ENCODE data around the gene FAM98C.
"Not testable (repeated sequence)": the region's sequence is repeated elsewhere in the genome, so short reads cannot be mapped to it uniquely, and the experiment has no call there.

FAM98C gene

DNA sequence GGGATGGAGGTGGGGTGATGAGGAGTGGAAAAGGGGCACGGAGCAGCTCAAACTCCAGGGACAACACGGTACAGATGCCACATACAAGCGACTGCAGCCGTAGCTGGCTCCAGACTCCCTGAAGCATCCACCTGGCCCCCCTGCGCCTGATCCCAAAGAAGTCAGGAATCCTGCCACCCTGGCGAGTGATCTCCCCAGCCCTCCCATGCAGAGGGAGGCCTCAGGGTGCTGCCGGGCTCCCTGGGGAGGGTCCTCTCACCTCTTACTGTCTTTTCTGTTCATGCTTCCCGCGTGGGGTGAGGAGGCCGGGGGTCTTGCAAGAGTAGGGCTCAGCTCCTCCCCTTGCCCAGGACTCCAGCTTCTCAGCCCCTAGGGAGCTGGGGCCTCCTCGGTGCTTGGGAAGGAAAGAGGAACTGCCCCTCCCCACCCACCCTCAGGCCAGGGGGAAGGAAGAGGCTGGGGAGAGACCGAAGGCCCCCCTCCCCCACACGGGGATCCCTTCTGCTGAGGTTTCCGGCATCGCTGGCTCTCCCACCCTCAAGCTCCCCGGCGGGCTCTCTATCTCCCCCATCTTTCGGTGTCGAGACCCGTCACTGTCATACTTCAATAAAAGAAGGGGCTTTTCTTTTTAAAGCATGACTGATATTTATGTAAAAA is 23.0 kb downstream of the FAM98C start, which contains the start of gene RASGRP4:
Gene RASGRP4, minus strand, starts transcription at position 410 of the 657 bp plus-strand sequence. Its CDS starts 128 bp downstream, at position 282.
- no peak for DNase-seq (ENCODE audit: low spot score)

DNA sequence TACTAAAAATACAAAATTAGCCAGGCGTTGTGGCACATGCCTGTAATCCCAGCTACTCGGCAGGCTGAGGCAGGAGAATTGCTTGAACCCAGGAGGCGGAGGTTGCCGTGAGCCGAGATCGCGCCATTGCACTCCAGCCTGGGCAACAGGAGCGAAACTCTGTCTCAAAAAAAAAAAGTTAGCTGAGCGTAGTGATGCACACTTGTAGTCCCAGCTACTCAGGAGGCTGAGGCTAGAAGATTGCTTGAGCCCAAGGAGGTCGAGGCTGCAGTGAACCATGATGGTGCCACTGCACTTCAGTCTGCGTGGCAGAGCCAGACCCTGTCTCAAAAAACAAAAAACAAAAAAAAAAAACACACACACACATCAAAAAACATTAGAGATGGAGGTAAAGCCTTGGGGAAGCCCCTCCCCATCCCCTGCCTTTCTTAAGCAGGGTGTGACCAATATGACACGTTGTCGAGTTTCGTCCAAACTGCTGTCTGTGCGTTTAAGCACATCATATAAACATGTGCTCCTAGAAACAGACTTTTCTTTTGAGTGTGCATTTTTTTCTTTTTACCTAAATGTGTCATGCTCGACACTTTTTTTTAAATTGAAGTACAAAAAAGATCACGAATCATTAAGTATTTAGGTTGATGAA is 24.3 kb downstream of the FAM98C start:
- DNase-seq (ENCODE audit: low spot score), result not testable (repeated sequence)

DNA sequence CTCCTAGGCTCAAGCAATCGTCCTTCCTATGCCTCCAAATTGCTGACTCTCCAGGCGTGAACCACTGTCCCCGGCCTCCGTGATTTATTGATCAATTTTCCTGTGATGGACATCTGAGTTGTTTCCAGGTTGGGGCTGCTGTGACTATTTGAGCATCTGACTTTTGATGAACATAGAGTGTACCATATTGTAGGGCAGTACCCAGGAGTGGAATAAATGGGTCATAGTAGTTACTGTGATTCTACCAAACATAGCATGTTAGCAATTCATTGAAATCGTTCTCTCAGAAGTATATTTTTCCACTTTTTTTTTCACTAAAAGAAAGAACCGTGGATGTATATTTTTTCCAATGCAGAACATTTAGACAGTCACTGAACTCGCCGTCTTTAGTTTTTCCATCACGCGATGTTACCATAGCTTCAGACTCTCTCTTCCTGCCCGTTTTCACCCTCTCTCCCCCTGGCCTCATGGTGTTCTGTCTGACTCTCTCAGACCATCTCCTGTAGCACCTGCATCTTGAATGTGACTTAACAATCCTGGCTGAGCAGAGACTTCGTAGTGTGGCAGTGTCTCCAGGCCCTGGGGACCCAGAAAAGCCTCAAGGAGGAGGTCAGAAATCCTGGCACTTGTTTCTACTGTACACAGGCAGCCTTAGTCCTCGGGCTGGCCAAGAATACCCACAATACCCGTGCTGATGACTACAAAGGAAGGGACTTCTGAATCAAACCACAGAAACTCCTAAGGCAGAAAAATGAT is 26.3 kb downstream of the FAM98C start:
- DNase-seq (ENCODE audit: low spot score), result no peak

DNA sequence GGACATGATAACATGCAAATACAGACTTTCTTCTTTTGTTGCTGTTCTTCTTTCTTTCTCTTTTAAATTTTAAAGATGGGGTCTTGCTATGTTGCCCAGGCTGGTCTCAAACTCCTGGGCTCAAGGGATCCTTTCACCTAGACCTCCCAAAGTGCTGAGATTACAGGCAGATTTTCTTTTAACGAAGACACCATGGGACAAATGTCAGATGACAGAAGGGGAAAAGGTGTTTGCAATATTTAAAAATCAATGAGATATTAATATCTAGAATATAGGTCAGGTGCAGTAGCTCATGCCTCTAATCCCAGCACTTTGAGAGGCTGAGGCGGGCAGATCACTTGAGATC is 26.9 kb downstream of the FAM98C start:
- DNase-seq (ENCODE audit: low spot score), result no peak

DNA sequence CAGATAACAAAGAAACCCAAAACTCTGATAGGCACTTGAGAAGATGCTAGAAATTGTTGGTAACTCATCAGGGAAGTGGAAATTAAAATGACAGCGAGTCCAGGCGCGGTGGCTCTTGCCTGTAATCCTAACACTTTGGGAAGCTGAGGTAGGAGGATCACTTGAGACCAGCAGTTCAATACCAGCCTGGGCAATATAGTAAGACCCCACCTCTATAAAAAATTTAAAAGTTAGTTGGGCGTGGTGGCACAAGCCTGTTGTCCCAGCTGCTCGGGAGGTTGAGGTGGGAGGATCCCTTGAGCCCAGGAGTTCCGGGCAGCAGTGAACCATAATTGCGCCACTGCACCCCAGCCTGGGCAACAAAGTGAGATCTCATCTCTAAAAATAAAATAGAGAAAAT is 28.0 kb downstream of the FAM98C start:
- no peak for DNase-seq (ENCODE audit: low spot score)

DNA sequence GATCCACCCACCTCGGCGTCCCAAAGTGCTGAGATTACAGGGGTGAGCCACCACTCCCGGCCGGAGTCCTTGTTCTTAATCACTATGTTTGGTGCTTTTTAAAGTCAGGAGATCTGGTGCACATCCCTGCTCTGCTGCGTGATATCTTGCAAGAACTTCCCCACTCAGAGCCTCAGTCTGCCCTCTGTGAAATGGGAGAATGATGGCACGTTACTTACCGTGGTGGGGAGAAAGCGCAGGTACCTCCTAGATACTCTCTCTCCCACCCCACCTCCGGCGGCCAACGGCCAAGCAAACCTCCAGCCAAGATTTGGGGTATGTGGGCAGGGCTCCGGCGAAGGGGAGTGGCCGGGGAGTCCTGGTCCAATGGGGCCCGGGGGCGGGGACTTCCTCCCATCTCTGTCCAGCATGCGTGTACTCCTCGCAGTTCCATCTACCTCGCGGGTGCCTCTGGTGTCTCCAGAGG is 30.4 kb downstream of the FAM98C start, which contains the start of gene RYR1:
Gene RYR1, plus strand, starts transcription at position 424 of the 466 bp plus-strand sequence. CDS start 139 bp downstream, outside the sequence.
- no peak for DNase-seq (ENCODE audit: low spot score)

DNA sequence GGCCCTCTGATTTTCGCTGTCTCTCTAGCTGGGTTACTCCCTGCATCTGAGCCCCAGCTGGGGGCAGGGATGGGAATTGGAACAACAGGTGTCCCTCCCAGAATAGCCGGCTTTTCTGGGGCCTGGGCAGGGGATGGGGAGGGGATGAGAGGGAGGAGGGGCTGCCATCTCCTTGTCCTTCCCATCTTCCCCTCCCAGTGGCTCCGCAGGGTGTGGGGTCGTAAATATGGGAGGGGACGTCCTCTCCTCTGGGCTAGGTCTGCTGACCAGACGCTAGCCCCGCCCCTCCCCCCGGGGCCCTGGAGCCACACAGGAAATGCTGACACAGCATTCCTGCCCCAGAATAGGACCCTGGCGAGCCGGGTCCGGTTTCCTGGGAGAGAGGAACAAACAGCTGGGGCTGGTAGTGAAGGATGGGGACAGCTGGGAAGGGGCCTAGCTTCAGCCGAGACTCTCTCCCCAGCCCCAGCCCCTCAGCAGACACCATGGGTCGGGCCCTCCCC is 31.7 kb downstream of the FAM98C start:
- no peak for DNase-seq (ENCODE audit: low spot score)

DNA sequence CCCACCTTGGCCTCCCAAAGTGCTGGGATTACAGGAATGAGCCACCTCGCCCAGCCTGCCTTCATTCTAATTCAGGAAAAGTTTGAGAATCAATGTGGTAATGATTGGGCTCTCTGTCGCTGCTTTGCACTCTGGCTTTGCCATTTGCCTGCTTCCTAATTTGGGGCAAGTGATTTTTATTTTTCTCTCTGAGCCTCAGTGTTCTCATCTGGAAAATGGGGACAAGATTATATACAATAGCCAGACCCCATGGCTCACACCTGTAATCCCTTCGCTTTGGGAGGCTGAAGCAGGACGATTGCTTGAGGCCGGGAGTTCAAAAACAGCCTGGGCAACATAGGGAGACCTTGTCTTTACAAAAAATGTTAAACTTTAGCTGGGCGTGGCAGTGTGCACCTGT is 34.4 kb downstream of the FAM98C start:
- no peak for DNase-seq (ENCODE audit: low spot score)

DNA sequence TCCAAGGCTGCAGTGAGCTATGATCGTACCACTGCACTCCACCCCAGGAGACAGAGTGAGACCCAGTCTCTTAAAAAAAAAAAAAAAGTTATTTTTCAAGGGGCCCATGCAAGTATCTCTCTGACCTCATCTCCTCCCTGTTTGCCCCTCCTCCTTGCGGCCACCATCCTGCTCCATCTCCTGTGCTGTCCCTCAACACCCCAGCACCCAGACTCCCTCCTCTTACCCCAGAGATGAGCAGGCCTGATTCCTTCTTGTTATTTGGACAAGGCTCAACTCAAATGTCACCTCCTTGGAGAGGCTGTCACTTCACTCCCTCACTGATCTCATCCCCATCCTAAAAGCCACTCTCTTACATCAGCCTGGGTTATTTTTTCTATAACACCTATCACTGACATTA is 35.0 kb downstream of the FAM98C start:
- no peak for DNase-seq (ENCODE audit: low spot score)

DNA sequence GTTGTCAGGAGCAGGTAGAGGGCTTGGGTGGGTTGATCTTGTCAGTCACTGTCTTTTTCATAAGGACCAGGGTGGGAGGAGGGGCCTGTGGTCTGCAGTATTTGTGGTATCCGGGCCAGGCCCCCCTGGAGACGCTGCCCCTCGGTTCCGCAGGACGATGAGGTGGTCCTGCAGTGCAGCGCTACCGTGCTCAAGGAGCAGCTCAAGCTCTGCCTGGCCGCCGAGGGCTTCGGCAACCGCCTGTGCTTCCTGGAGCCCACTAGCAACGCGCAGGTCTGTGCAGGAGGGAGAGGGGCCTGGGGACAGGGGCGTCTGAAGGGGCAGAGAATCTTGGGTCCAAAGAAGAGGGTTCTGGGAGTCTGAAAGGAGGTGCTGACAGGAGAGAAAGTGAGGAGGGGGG is 37.7 kb downstream of the FAM98C start:
- DNase-seq (ENCODE audit: low spot score), result no peak

DNA sequence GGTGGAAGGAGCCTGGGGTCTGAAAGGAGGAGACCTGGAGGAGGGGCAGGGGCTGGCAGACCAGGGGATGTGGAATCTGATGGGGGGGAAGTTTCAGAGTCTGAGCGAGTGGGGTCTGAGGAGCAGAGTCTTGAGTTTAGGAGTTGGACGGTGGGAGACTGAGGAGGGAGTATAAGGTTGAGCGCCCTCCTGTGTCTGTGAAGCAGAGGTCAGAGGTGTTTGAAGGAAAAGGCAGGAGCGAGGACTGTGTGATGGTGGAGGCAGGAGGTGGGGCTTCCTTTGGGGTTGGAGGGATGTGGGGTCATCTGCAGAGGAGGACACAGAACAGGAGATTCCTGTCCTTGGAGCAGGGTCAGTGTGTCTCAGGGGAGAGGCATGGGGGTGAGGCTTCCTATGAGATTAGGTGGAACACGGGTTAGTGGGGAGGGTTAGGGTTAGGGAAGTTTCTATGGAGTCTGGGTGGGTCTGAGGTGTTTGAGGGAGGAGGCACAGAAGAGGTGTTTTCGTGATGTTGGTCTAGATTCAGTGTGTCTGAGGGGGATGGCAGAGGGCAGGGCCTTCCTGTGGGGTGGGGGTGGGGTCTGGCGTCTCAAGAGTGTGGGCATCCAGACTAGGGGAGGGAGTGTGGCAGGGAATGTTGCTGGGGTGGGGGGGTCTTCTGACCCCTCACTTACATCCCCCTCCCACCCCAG is 38.9 kb downstream of the FAM98C start:
- peak; percentile 20 for DNase-seq (ENCODE audit: low spot score)

DNA sequence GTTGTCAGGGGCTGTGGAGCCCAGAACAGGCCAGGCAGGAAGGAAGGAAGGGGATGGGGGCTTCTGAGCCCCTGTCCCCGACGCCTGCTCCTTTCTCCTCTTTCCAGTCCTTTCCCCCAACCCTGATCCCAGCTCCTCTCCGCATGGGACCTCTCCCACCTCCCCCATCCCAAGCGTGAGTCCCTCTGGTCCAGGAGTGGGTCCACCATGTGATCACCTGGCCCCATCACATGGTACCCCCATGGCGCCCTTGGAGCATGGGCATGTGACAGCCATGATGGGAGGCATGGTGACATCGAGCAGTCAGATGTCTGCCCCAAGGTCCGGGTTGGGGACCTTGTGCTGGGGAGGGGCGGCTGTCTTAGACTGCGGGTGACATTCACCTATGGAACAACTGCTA is 39.8 kb downstream of the FAM98C start:
- no peak for DNase-seq (ENCODE audit: low spot score)

DNA sequence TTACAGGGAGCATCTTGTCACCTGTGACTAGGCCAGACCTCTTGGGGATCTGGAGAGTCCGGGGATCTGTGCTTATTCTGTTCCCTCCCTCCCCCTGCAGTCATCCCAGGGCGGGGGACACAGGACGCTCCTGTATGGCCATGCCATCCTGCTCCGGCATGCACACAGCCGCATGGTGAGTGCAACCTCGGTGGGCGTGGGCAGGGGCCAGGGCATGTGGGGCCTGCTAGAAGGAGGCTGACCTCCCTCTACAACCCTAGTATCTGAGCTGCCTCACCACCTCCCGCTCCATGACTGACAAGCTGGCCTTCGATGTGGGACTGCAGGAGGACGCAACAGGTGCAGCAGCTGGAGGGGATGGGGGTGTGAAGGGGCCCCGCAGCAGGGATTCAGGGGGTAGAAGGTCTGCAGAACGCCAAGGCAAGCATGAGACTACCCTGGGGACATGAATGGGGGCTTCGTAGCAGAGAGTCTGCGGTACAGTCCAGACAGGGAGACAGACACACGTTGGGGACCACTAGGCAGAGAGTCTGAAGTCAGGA is 40.6 kb downstream of the FAM98C start:
- DNase-seq (ENCODE audit: low spot score), result no peak

DNA sequence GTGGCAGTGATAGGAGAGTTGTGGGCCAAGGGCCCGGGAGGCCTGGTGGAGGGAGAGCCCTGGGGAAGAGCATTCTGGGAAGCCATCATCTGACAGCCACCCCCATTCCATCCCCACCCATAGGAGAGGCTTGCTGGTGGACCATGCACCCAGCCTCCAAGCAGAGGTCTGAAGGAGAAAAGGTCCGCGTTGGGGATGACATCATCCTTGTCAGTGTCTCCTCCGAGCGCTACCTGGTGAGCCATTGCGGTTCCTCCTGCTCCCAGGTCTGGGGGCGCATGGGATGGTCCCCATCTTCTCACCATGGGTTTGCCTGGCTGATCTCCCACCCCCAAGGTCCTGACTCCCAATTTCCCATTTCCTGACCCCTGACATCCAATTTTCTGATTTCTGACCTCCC is 41.1 kb downstream of the FAM98C start:
- no peak for DNase-seq (ENCODE audit: low spot score)

DNA sequence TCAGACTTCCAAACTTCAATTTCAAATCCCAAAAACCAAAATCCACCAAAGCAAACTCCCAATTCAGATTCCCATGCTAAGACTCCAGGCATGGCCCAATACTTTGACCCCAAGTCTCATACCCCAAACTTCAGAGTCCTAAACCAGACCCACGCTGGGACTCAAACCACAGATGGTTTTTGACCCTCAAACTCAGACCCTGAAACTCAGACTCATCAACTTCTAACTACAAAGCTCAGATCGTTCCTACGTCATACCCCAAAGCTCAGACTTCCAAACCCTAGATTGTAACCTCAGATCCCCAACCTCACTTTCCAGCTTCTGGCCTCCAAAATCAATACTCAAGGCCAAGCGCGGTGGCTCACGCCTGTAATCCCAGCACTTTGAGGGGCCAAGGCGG is 42.5 kb downstream of the FAM98C start:
- DNase-seq (ENCODE audit: low spot score), result no peak

DNA sequence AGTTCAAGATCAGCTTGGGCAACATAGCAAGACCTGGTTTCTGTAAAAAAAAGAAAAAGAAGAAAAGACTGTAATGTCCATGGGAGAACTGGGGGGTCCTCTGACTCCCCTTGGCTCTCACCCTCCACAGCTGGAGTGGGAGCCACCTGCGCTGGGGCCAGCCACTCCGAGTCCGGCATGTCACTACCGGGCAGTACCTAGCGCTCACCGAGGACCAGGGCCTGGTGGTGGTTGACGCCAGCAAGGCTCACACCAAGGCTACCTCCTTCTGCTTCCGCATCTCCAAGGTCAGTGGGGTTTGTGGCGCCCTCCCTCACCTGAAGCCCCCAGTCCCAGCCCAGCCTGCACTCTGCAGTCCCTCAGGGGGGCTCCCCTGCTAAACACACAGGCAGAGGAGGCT is 45.3 kb downstream of the FAM98C start:
- DNase-seq (ENCODE audit: low spot score), result no peak

DNA sequence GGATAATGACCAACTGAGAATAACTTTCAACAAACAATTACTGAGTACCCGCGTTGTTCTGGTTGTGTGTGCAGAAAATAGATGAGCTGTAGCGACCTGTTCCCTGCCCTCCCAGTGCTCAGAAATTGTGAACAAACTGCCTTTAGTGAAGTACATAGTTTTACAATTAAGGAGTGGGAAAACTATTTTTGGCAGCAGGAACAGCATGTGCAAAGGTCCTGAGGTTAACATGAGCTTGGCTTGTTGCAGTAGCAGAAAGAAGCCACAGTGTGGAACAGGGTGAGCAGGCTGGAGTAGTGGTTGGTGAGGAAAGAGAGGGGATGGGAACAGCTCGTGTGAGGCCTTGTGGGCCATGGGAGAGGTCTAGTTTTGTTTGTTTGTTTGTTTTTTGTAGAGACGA is 46.6 kb downstream of the FAM98C start:
- DNase-seq (ENCODE audit: low spot score), result no peak

DNA sequence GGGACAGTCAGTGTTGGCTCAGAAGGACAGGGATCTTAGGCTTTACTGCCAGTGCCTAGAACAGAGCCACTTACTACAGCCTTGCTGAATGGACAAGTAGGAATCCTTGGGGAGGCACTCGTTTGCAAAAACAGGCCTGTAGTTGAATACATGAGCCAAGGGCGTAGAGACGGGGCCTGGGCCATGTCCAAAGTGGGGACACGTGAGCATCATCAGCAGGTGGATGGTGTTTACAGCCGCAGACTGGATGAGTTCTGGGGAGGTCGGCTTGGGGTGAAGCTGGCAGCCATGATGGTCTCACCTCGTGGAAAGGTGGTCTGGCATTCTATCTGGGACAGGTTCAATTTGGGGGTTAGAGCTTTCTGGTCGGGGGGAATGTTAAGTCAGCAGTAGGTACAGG is 48.1 kb downstream of the FAM98C start:
- no peak for DNase-seq (ENCODE audit: low spot score)

DNA sequence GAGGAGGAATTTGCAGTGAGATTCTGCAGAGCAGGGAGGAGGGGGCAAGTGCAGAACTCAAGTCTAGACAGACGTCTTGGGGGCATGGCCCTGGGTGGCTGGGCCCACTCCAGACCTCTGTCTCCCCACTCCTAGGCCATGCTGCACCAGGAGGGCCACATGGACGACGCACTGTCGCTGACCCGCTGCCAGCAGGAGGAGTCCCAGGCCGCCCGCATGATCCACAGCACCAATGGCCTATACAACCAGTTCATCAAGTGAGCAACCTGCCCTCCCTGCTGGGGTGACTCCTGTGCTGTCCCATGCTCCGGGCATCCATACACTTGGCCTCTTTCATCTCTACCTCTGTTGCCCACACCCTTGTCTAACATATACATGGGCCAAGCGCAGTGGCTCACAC is 48.7 kb downstream of the FAM98C start:
- DNase-seq (ENCODE audit: low spot score), result no peak

DNA sequence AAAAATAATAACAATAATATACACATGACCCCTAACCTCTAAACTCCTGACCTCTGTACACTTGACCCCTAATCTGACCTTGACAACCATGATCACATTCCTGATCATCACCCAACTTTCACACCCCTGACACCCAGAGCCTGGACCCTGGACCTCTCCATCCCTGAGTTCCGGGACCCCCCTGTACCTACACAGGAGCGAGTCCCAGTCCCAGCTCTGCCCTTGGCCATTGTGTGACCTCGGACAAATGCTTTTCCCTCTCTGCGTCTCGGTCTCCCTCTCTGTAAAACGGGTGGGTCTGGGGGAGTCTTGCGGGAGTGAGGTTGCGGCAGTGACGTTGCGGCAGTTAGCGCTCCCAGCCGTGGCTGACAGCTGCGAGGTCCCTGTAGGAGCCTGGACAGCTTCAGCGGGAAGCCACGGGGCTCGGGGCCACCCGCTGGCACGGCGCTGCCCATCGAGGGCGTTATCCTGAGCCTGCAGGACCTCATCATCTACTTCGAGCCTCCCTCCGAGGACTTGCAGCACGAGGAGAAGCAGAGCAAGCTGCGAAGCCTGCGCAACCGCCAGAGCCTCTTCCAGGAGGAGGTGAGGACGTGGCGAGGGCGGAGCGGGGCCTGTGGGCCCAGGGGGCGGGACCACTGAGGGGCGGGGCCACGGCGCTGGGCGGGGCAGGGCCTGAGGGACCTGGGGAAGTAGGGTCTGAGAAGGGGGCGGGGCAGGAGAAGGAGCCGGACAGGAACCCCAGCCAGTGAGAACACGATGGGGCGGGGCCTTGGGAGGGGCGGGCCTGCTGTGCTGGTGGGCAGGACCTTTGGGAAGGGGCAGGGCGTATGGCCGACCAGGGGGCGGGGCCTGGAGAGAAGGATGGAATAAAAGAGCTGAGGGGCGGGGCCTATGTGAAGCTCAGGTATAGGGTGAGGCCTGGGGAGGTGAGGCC is 49.8 kb downstream of the FAM98C start:
- no peak for DNase-seq (ENCODE audit: low spot score)
